Mesodermal cell (in vitro differentiated cells): ENCODE results near the gene VAMP7. TPM values are rescaled to one million over a fixed set of nuclear protein-coding genes. Genes with fewer than 3 reads are reported as not detected.
"Not testable (repeated sequence)": the region's sequence is repeated elsewhere in the genome, so short reads cannot be mapped to it uniquely, and the experiment has no call there.

ENCODE experiments used
- H3K27ac ChIP-seq: 2 replicates; pipeline ENCODE4 v1.7.0; 2013; ENCODE audit warnings: mild to moderate bottlenecking, low read depth, low read length, moderate library complexity; ENCODE audit not compliant: severe bottlenecking
- H3K36me3 ChIP-seq: 2 replicates; pipeline ENCODE4 v1.7.1; 2013; ENCODE audit warnings: mild to moderate bottlenecking, low read length, moderate library complexity; ENCODE audit not compliant: control insufficient read depth, insufficient read depth
- H3K4me1 ChIP-seq: one replicate; pipeline ENCODE4 v1.7.1; 2013; ENCODE audit warnings: mild to moderate bottlenecking, low read length; ENCODE audit not compliant: insufficient read depth, control insufficient read depth, poor library complexity, severe bottlenecking
- H3K4me3 ChIP-seq: 2 replicates; pipeline ENCODE4 v1.7.0; 2013; ENCODE audit warnings: low read length, control low read depth, mild to moderate bottlenecking; ENCODE audit not compliant: insufficient read depth, poor library complexity, severe bottlenecking; ENCODE audit errors: extremely low read depth
- H3K9me3 ChIP-seq: 2 replicates; pipeline ENCODE4 v1.7.1; 2013; ENCODE audit warnings: mild to moderate bottlenecking, low read length, moderate library complexity; ENCODE audit not compliant: control insufficient read depth
- WGBS, 2 experiments: methylation state at CpG; one replicate each; pipeline ENCODE4 v1.1.5; 2013; ENCODE audit warnings: missing lambda C conversion rate in 2 of 2; ENCODE audit not compliant: insufficient coverage in 2 of 2; 5-methylcytosine and 5-hydroxymethylcytosine counted together
- polyA plus RNA-seq, 2 experiments: library from polyadenylated mRNA; stranded (reverse); fragments of 50-300 nt; gene quantifications; one replicate each; pipeline ENCODE4 v1.2.3, GENCODE V29; 2013

VAMP7 gene, protein sequence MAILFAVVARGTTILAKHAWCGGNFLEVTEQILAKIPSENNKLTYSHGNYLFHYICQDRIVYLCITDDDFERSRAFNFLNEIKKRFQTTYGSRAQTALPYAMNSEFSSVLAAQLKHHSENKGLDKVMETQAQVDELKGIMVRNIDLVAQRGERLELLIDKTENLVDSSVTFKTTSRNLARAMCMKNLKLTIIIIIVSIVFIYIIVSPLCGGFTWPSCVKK
- 55.9 TPM for polyA plus RNA-seq (2013, experiment 1 of 2)
- 59.5 TPM for polyA plus RNA-seq (2013, experiment 2 of 2)

DNA sequence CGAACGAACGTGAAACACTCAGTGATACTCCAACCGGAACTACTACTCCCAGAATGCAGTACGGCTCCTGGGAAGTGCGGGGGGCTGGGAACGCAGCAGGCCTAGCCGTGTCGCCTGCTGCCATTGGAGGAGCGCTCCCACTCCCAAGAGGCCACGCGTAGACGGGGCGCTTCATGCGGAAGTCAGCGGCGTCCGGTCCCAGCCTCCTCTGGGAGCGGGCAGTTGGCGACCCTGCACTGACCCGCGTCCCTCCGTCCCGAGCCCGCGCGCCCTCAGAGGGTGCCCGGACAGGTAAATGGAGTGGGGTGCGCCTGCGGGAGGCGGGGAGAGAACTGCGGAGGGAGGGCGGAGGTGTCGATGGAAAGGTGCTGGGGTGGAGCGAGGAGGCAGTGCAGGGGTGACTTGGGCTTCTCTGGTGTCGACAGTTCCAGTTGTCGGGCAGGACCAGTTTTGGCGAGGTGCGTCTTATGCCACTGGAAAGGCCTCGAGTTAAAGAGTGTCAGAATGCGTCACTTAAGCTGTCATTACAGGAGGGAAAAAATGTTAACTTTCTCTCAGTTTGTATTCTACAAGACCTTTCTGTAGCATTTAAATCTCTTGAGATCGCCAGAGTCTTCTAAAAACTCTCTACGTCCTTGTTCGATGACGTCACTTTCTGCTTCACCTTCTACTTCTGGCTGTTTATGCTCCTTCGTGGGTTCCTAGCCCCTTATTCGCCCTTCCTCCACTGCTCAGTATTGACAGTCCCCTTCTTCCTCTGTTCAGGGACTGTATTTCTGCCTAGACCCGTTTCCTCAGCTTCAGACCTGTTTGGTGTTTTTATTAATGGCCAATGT is at the start of gene VAMP7:
VAMP7 (plus strand) TSS at position 188 of the 836 bp plus-strand sequence. CDS start 8,122 bp downstream, outside the sequence.
- Histone ChIP-seq H3K4me1 (no peaks in the 10 kb centered on the region), H3K36me3 (peaks cover 4% of the 10 kb centered on the region), H3K27ac (peak within 1 kb of the TSS; percentile 56), H3K9me3 (no peaks in the 10 kb centered on the region), H3K4me3 (peak within 1 kb of the TSS; percentile 62)
- 49% methylated on average over 45 to 47 of the region's 48 CpGs for WGBS, 2 experiments

- Histone ChIP-seq H3K36me3 (no peaks in the 10 kb centered on the region), H3K4me3 (no peak overlapping the region), H3K4me1 (no peaks in the 10 kb centered on the region), H3K9me3 (peaks cover 12% of the 10 kb centered on the region), H3K27ac (no peak overlapping the region)
- WGBS, 2 experiments = 79 to 84% methylated on average over 3 of the region's 3 CpGs
Observed at GRCh38 chrX:155841232-155841631, 39.9 kb upstream of the VAMP7 start.

GRCh38 chrX:155851786-155852185 is 29.4 kb upstream of the VAMP7 start:
- not testable (repeated sequence) for H3K36me3 ChIP-seq, H3K4me3 ChIP-seq, H3K27ac ChIP-seq, H3K9me3 ChIP-seq, H3K4me1 ChIP-seq
- WGBS, 2 experiments = 100% methylated on average over 1 of the region's 2 CpGs; no CpG with 5 or more reads in 1 of the 2 experiments

- WGBS, 2 experiments = no CpG with 5 or more reads among the region's 1 CpG
- no peaks in the 10 kb centered on the region for H3K4me1 ChIP-seq
- H3K36me3 ChIP-seq = no peaks in the 10 kb centered on the region
- H3K4me3 ChIP-seq = no peak overlapping the region
- H3K27ac ChIP-seq = no peak overlapping the region
- peaks cover 5% of the 10 kb centered on the region for H3K9me3 ChIP-seq
Observed at GRCh38 chrX:155857561-155857960, 23.6 kb upstream of the VAMP7 start.

GRCh38 chrX:155864655-155865054 is 16.5 kb upstream of the VAMP7 start:
- no peaks in the 10 kb centered on the region for H3K36me3 ChIP-seq
- H3K4me3 ChIP-seq = no peak overlapping the region
- WGBS, 2 experiments = no CpG with 5 or more reads among the region's 1 CpG
- H3K4me1 ChIP-seq = no peaks in the 10 kb centered on the region
- peaks cover 25% of the 10 kb centered on the region for H3K9me3 ChIP-seq
- H3K27ac ChIP-seq = no peak overlapping the region

- no peaks in the 10 kb centered on the region for H3K4me1 ChIP-seq
- H3K27ac ChIP-seq = no peak overlapping the region
- H3K36me3 ChIP-seq = no peaks in the 10 kb centered on the region
- H3K4me3 ChIP-seq = no peak overlapping the region
- peaks cover 28% of the 10 kb centered on the region for H3K9me3 ChIP-seq
- WGBS, 2 experiments = 82 to 84% methylated on average over 7 to 13 of the region's 18 CpGs
Observed at GRCh38 chrX:155865193-155865592, 16.0 kb upstream of the VAMP7 start.

DNA sequence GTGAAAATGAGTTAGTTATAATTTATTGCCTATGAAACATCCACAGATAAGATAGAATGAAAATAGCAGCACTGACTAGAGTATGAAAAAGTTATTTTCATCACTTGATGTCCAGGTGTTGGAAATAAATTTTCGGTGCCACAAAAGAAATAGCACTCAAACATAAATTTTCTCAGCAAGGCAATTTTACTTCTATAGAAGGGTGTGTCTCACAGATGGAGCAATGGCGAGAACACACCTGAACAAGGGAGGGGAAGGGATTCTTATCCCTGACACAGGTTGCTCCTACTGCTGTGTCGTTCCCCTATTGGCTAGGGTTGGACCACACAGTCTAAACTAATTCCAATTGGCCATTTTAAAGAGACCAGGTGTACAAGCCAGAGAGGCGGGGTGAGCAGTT is 13.3 kb upstream of the VAMP7 start:
- H3K4me1 ChIP-seq = no peaks in the 10 kb centered on the region
- 80% methylated on average over 1 to 2 of the region's 4 CpGs for WGBS, 2 experiments
- no peak overlapping the region for H3K4me3 ChIP-seq

GRCh38 chrX:155870958-155871357 is 10.2 kb upstream of the VAMP7 start:
- no peaks in the 10 kb centered on the region for H3K4me1 ChIP-seq
- peaks cover 35% of the 10 kb centered on the region for H3K9me3 ChIP-seq
- no peaks in the 10 kb centered on the region for H3K36me3 ChIP-seq
- H3K27ac ChIP-seq = no peak overlapping the region
- H3K4me3 ChIP-seq = no peak overlapping the region

More for the DNA sequence above, 13.3 kb upstream of the VAMP7 start:
- Histone ChIP-seq H3K27ac (no peak overlapping the region), H3K36me3 (no peaks in the 10 kb centered on the region), H3K9me3 (peaks cover 32% of the 10 kb centered on the region)

GRCh38 chrX:155871934-155872333 is 9.2 kb upstream of the VAMP7 start:
- Histone ChIP-seq H3K4me1 (no peaks in the 10 kb centered on the region), H3K27ac (no peak overlapping the region), H3K4me3 (no peak overlapping the region), H3K9me3 (peaks cover 31% of the 10 kb centered on the region), H3K36me3 (no peaks in the 10 kb centered on the region)

- H3K36me3 ChIP-seq = no peaks in the 10 kb centered on the region
- WGBS, 2 experiments = 35% methylated on average over 2 of the region's 5 CpGs; no CpG with 5 or more reads in 1 of the 2 experiments
- no peak overlapping the region for H3K27ac ChIP-seq
- no peak overlapping the region for H3K4me3 ChIP-seq
- H3K4me1 ChIP-seq = no peaks in the 10 kb centered on the region
- H3K9me3 ChIP-seq = peaks cover 24% of the 10 kb centered on the region
Observed at GRCh38 chrX:155873188-155873587, 8.0 kb upstream of the VAMP7 start.
